ENCODE measurements around the gene CDC14A.
"Not testable (repeated sequence)": the region's sequence is repeated elsewhere in the genome, so short reads cannot be mapped to it uniquely, and the experiment has no call there.

CDC14A gene

GRCh38 chr1:100325415-100326324, 26.6 kb upstream of the CDC14A start:
- Histone ChIP-seq H3K27ac (no peak overlapping the region), H3K36me3 (no peaks in the 10 kb centered on the region), H3K4me3 (ENCODE audit: low read depth, low read length) (no peak overlapping the region), H3K27me3 (ENCODE audit: insufficient read depth, low read depth, severe bottlenecking) (no peaks in the 10 kb centered on the region), H3K9me3 (ENCODE audit: severe bottlenecking) (no peaks in the 10 kb centered on the region)
- no peak for TF ChIP-seq CTCF (IDR thresholded peaks at IDR 0.05; ENCODE audit: low read depth, low read length)
- DNase-seq = no peak

- H3K9me3 ChIP-seq (ENCODE audit: severe bottlenecking); H3K27ac ChIP-seq; H3K27me3 ChIP-seq (ENCODE audit: insufficient read depth, low read depth, severe bottlenecking); DNase-seq; H3K36me3 ChIP-seq; H3K4me3 ChIP-seq (ENCODE audit: low read depth, low read length): not testable (repeated sequence)
Observed at GRCh38 chr1:100326325-100326670, 26.0 kb upstream of the CDC14A start.

- no peak for DNase-seq
- no peaks in the 10 kb centered on the region for H3K9me3 ChIP-seq (ENCODE audit: severe bottlenecking)
- H3K36me3 ChIP-seq = no peaks in the 10 kb centered on the region
- no peaks in the 10 kb centered on the region for H3K27me3 ChIP-seq (ENCODE audit: insufficient read depth, low read depth, severe bottlenecking)
- H3K27ac ChIP-seq = no peak overlapping the region
- H3K4me3 ChIP-seq (ENCODE audit: low read depth, low read length) = no peak overlapping the region
- no peak for TF ChIP-seq CTCF (IDR thresholded peaks at IDR 0.05; ENCODE audit: low read depth, low read length)
Observed at GRCh38 chr1:100328133-100328532, 24.2 kb upstream of the CDC14A start.

GRCh38 chr1:100331146-100331545, 21.2 kb upstream of the CDC14A start:
- H3K9me3 ChIP-seq (ENCODE audit: severe bottlenecking); DNase-seq; H3K4me3 ChIP-seq (ENCODE audit: low read depth, low read length); H3K27ac ChIP-seq; H3K27me3 ChIP-seq (ENCODE audit: insufficient read depth, low read depth, severe bottlenecking); H3K36me3 ChIP-seq: not testable (repeated sequence)

- no peak overlapping the region for H3K4me3 ChIP-seq (ENCODE audit: low read depth, low read length)
- no peak overlapping the region for H3K27ac ChIP-seq
- no peaks in the 10 kb centered on the region for H3K36me3 ChIP-seq
- no peak for TF ChIP-seq CTCF (IDR thresholded peaks at IDR 0.05; ENCODE audit: low read depth, low read length)
- DNase-seq = no peak
- no peaks in the 10 kb centered on the region for H3K27me3 ChIP-seq (ENCODE audit: insufficient read depth, low read depth, severe bottlenecking)
- no peaks in the 10 kb centered on the region for H3K9me3 ChIP-seq (ENCODE audit: severe bottlenecking)
Observed at GRCh38 chr1:100332331-100332730, 20.0 kb upstream of the CDC14A start.

GRCh38 chr1:100335436-100335835, 16.9 kb upstream of the CDC14A start:
- Histone ChIP-seq H3K4me3 (ENCODE audit: low read depth, low read length) (no peak overlapping the region), H3K9me3 (ENCODE audit: severe bottlenecking) (no peaks in the 10 kb centered on the region), H3K27ac (no peak overlapping the region), H3K27me3 (ENCODE audit: insufficient read depth, low read depth, severe bottlenecking) (no peaks in the 10 kb centered on the region), H3K36me3 (no peaks in the 10 kb centered on the region)
- DNase-seq = no peak
- TF ChIP-seq CTCF (IDR thresholded peaks at IDR 0.05; ENCODE audit: low read depth, low read length) = no peak

GRCh38 chr1:100337878-100338277, 14.4 kb upstream of the CDC14A start:
- not testable (repeated sequence) for H3K4me3 ChIP-seq (ENCODE audit: low read depth, low read length); H3K27me3 ChIP-seq (ENCODE audit: insufficient read depth, low read depth, severe bottlenecking); H3K27ac ChIP-seq; H3K9me3 ChIP-seq (ENCODE audit: severe bottlenecking); DNase-seq; H3K36me3 ChIP-seq

- not testable (repeated sequence) for DNase-seq; H3K36me3 ChIP-seq; H3K27me3 ChIP-seq (ENCODE audit: insufficient read depth, low read depth, severe bottlenecking); H3K9me3 ChIP-seq (ENCODE audit: severe bottlenecking); H3K4me3 ChIP-seq (ENCODE audit: low read depth, low read length); H3K27ac ChIP-seq
Observed at GRCh38 chr1:100339735-100340134, 12.6 kb upstream of the CDC14A start.

Data from WERI-Rb-1 (cell line).